Measurements from ENCODE around the gene NUFIP1.

NUFIP1 gene

DNA sequence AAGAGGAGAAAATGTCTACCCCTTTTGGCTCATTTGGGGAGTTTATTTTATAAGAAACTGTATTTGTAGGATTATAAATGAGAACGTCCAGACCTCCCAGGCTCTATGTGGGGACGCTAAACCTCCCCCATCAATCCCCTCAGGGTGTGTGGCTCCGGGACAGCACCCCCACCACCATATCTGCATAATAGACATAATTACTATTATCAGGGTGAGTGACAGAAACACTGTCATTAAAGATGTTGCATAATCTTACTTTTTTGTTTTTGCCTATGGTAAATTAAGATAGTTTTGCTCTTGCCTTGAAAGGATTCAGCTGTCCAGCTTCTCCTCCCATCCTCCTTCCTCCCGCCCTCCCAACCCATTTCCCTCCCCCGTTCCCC, 93.3 kb downstream of the NUFIP1 start:
- no peak for DNase-seq
- Mint-ChIP-seq H3K9me3 (no peaks in the 10 kb centered on the region), H3K36me3 (no peaks in the 10 kb centered on the region), H3K27me3 (peaks cover 4% of the 10 kb centered on the region), H3K4me3 (no peak overlapping the region), H3K27ac (no peak overlapping the region), H3K4me1 (no peaks in the 10 kb centered on the region)
- CTCF ChIA-PET, result no interaction called here

DNA sequence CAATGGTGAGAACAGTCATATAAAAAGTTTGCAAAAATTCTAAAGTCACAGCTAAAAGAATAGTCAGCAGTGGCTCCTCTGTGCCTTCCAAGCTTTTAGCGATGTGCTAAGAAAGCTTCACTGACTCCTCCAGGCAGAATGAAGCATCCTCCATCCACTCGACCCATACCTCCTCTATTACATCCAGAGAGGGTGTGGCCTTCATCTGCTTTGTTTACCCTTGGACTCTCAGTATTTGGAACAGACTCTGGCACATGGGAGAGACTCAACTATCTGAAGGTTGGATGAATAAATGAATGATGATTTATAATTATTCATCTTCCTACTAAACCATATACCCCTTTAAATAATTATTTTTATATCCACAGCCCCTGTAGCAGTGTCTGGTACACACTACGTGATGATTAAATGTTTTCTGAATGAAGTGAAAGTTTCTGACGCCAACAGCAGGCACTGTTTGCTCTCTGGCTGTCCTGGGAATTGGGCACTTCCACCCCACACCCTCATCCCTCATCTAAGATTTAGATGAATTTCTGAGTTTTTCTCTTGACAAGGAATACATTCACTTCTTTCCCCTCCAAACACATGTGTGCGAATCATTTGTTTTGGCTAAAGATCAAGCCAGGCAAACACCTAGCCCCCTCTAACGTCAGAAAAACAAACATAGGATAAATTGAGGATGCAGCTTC, 93.9 kb downstream of the NUFIP1 start:
- H3K4me3 Mint-ChIP-seq, result no peak overlapping the region
- H3K27me3 Mint-ChIP-seq, result peaks cover 4% of the 10 kb centered on the region
- CTCF ChIA-PET, result no interaction called here
- no peaks in the 10 kb centered on the region for H3K9me3 Mint-ChIP-seq
- no peaks in the 10 kb centered on the region for H3K4me1 Mint-ChIP-seq
- no peak overlapping the region for H3K27ac Mint-ChIP-seq
- no peaks in the 10 kb centered on the region for H3K36me3 Mint-ChIP-seq
- DNase-seq, result no peak

GRCh38 chr13:44894001-44894770, 95.1 kb downstream of the NUFIP1 start:
- DNase-seq, result no peak
- CTCF ChIA-PET, result interaction anchor here (0.9 to 1.0 kb wide), 2 partner anchors 8 to 54 kb away, joined by 3 read pairs; no protein-coding TSS in a partner anchor
- H3K27ac Mint-ChIP-seq, result no peak overlapping the region
- H3K9me3 Mint-ChIP-seq, result no peaks in the 10 kb centered on the region
- H3K4me1 Mint-ChIP-seq, result no peaks in the 10 kb centered on the region
- H3K36me3 Mint-ChIP-seq, result no peaks in the 10 kb centered on the region
- no peak overlapping the region for H3K4me3 Mint-ChIP-seq
- H3K27me3 Mint-ChIP-seq, result peaks cover 4% of the 10 kb centered on the region
